Adipocyte (in vitro differentiated cells): ENCODE data around the gene POTEJ.
"Not testable (repeated sequence)": the region's sequence is repeated elsewhere in the genome, so short reads cannot be mapped to it uniquely, and the experiment has no call there.

Experiments used
- DNase-seq: peaks from one replicate; pipeline ENCODE4 v3.0.0-alpha.2; 2015; ENCODE audit warnings: low read depth
- H3K27me3 ChIP-seq: replicated peaks from 2 replicates; pipeline ENCODE4 v1.7.0; 2013; ENCODE audit warnings: mild to moderate bottlenecking, low read length, moderate library complexity; ENCODE audit not compliant: control insufficient read depth, insufficient read depth
- H3K36me3 ChIP-seq: 2 replicates; pipeline ENCODE4 v1.7.0; 2013; ENCODE audit warnings: low read length, mild to moderate bottlenecking, moderate library complexity; ENCODE audit not compliant: control insufficient read depth, insufficient read depth, severe bottlenecking
- H3K4me1 ChIP-seq: 2 replicates; pipeline ENCODE4 v1.7.0; 2013; ENCODE audit warnings: mild to moderate bottlenecking, low read length, moderate library complexity; ENCODE audit not compliant: control insufficient read depth, insufficient read depth
- H3K4me3 ChIP-seq: 2 replicates; pipeline ENCODE4 v1.7.0; 2013; ENCODE audit warnings: mild to moderate bottlenecking, low read length, moderate library complexity
- H3K9ac ChIP-seq: 2 replicates; pipeline ENCODE4 v1.7.0; 2013; ENCODE audit warnings: mild to moderate bottlenecking, low read length, moderate library complexity
- H3K9me3 ChIP-seq: 2 replicates; pipeline ENCODE4 v1.7.0; 2013; ENCODE audit warnings: mild to moderate bottlenecking, low read length, moderate library complexity; ENCODE audit not compliant: control insufficient read depth

Gene POTEJ

DNA sequence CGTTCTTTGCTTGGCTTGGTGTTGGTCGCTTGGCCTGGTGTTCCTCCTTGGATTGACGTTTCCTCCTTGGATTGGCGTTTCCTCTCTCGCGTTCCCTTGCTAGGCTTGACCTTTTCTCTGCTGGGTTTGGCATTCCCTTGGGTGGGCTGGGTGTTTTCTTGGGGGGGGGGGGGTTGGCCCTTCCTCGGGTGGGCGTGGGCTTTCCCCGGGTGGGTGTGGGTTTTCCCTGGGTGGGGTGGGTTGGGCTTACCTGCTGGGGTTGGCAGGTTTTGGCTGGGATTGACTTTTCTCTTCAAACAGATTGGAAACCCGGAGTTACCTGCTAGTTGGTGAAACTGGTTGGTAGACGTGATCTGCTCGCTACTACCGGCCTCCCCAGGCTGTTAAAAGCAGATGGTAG lies at the start of gene POTEJ:
Gene POTEJ, plus strand, starts transcription at position 301 of the 400 bp plus-strand sequence. Its CDS starts 93 bp downstream, at position 394.
- not testable (repeated sequence) for H3K9me3 ChIP-seq, H3K27me3 ChIP-seq, H3K9ac ChIP-seq, H3K36me3 ChIP-seq, DNase-seq, H3K4me1 ChIP-seq, H3K4me3 ChIP-seq

DNA sequence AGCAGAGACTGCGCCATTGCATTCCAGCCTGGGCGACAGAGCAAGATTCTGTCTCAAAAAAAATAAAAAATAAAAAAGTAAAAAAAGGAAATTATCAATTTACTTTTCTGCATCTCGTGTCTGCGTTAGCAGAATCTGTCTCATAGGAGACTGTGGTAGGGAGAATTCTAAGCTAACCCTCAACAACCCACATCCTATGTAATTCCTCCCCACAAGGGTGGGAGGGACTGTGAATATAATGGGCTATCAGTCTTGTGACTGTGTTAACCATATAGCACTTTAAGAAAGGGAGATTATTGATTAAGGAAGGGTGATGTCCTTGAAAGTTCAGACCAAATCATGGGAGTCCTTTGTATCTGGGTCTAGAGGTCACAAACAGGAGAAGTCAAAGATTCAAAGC lies 45.1 kb upstream of the POTEJ start:
- not testable (repeated sequence) for H3K9me3 ChIP-seq, H3K4me3 ChIP-seq, H3K4me1 ChIP-seq

DNA sequence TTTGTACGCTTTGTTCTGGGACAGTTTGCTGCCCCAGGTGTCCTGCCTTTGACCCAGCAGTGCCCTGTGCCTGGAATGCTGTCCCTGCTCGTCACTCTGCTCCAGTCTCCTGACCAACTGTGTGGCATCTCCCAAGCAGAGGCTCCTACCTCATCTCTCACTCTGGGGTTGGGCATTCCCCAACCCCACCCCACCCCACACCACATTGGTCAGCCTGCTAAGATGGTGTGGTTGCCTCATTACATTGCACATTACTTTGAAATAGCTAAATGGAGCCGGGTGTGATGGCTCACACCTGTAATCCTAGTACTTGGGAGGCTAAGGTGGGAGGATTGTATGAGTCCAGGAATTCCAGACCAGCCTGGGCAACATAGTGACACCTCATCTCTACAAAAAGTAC lies 39.3 kb upstream of the POTEJ start:
- H3K9me3 ChIP-seq, H3K9ac ChIP-seq, H3K4me3 ChIP-seq, DNase-seq, H3K36me3 ChIP-seq, H3K27me3 ChIP-seq, H3K4me1 ChIP-seq: not testable (repeated sequence)

More for the DNA sequence above, 45.1 kb upstream of the POTEJ start:
- not testable (repeated sequence) for H3K36me3 ChIP-seq, H3K27me3 ChIP-seq, DNase-seq, H3K9ac ChIP-seq

DNA sequence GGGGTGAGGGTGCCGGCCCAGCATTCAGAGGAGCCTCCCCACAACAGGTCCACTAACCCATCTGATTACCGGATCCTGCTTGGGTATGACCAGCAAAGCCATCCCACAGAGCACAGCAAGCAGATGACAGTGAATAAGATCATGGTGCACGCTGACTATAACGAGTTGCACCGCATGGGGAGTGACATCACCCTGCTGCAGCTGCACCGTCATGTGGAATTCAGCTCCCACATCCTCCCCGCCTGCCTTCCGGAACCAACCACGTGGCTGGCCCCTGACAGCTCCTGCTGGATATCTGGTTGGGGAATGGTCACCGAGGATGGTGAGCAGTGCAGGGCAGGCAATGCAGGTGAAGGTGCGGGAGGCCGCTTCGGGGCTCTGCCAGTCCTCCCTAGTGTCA lies 37.0 kb upstream of the POTEJ start:
- H3K9ac ChIP-seq, H3K27me3 ChIP-seq, DNase-seq, H3K4me3 ChIP-seq, H3K4me1 ChIP-seq, H3K36me3 ChIP-seq, H3K9me3 ChIP-seq: not testable (repeated sequence)

DNA sequence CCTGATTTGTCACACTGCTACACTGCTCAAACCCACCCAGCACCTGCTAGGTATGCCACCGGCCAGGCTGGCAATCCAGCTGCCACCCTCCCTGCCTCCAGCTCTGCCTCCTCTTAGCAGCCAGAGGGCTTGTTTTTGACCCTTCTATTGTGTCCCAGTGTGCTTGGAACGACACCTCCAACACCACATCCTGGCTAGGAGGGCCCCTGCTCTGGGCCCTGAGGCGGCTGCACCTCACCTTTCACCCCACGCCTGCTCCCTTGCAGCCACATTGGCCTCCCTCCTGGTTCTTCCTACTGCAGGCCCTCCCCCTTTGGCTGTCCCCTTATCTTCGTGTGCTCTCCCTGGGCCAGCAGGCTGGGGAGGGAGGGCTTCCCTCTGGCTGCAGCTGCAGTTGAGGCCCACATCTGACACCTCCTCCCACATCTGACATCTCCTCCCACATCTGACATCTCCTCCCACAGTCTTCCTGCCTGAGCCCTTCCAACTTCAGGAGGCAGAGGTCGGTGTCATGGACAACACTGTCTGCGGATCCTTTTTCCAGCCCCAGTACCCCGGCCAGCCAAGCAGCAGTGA lies 34.9 kb upstream of the POTEJ start:
- not testable (repeated sequence) for DNase-seq, H3K4me1 ChIP-seq, H3K27me3 ChIP-seq, H3K36me3 ChIP-seq, H3K9me3 ChIP-seq, H3K4me3 ChIP-seq, H3K9ac ChIP-seq

DNA sequence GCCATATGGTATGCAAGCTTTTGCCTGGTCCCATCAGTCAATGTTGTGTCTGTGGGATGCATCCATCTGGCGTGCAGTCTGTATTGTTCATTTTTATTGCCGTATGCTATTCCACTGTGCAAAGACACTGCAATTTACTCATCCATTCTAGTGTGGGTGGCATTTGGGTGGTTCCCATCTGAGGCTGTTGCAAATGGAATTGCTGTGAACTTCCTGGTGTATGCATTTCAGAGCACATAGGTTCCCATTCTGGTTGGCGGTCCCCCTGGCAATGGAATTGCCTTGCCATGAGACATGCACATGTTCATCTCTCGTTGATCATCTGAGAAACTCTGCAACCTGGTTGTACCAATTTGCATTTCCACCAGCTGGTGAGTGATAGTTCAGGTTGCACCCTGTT lies 33.7 kb upstream of the POTEJ start:
- H3K36me3 ChIP-seq, DNase-seq, H3K27me3 ChIP-seq, H3K9me3 ChIP-seq, H3K4me3 ChIP-seq, H3K9ac ChIP-seq, H3K4me1 ChIP-seq: not testable (repeated sequence)

DNA sequence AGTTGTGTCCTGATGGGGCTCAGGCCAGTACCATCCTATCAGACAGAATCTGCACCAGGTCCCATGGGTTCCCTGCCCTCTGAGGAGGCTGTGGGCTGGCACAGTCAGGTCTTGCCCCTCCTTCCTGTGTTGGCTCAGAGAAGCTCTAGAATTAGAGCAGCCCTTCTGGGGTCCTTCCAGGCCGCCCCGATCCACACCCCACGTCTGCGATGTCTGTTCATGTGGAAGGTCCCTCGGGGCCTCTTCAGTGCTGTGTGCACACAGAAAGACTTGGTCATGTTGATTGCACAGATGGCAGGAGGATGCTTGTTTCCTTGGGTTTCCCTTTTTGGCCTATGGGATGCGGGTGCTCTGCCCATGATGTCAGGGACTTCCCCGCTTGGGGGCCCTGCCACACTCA lies 32.1 kb upstream of the POTEJ start:
- not testable (repeated sequence) for H3K4me3 ChIP-seq, H3K36me3 ChIP-seq, DNase-seq, H3K9ac ChIP-seq, H3K4me1 ChIP-seq, H3K27me3 ChIP-seq, H3K9me3 ChIP-seq

DNA sequence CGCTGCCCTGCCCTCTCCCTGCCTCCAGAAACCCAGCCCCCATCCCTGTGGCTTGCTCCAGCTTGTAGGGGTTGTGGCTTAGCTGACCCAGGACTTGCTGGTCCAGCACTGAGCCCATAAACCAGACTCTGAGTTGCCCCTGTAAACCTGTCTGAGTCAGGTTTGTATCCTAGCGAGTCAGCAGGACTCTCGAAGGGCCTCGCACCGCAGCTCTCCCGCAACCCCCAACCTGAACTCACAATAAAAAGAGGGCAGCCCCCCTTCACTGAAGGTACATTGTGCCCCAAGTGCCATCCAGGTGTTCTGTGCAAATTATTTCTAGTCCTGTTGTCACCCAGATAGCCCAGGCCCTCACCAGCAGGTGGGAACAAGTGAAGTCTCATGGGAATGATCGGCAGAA lies 29.7 kb upstream of the POTEJ start:
- not testable (repeated sequence) for H3K9ac ChIP-seq, H3K27me3 ChIP-seq, DNase-seq, H3K4me1 ChIP-seq, H3K36me3 ChIP-seq, H3K4me3 ChIP-seq, H3K9me3 ChIP-seq

DNA sequence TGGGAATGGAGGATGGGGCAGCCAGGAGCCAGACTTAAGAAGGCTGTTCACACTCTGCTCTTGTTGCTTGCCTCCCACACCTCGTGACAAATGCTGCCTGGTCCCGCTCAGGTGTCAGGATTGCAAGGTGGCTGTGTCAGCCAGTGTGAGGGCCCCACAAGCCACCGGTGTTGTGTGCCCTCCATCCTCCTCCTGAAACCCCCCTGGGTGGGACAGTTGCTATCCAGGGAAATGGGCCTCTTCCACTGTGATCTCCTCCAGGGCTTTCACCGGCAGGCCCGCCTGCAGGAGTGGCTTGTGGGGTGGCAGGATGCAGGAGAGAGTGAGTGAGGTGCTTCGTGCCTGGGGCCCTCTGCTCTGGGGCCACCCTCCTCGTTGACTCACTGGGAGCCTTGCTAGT lies 28.3 kb upstream of the POTEJ start:
- not testable (repeated sequence) for H3K9ac ChIP-seq, H3K9me3 ChIP-seq, H3K4me1 ChIP-seq, H3K27me3 ChIP-seq, H3K36me3 ChIP-seq, DNase-seq, H3K4me3 ChIP-seq

DNA sequence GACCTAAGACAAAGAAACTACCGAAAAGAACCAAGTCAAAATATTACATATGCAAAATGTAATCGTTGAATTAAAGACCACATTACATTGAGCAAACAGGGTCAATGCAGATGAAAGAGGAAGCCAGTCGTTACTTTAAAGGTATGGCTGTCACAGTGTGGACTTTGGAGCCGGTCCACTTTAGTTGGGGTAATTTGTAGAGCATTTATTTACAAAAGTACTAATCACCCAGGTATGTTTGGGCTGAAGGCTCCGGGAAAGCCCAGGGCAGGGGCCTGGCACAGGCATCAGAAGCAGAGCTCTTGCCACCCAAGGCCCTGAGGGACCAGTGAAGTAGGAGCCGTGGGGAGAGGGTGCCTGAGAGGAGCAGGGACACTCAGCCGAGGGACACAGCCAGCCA lies 27.7 kb upstream of the POTEJ start:
- H3K36me3 ChIP-seq, DNase-seq, H3K4me1 ChIP-seq, H3K4me3 ChIP-seq, H3K9me3 ChIP-seq, H3K27me3 ChIP-seq, H3K9ac ChIP-seq: not testable (repeated sequence)

DNA sequence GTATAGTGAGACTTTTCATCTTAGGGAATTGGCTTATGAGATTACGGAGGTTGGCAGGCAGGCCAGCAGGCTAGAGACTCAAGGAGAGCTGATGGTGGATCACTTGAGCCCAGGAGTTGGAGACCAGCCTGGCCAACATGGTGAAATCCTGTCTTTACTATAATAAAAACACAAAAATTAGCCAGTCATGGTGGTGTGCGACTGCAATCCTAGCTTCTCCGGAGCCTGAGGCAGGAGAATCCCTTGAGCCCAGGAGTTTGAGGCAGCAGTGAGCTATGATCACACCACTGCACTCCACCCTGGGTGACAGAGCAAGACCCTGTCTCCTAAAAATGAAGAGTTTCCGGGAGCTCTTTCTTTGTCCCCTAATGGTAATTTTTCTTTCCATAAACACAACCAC lies 26.5 kb upstream of the POTEJ start:
- H3K4me1 ChIP-seq, H3K36me3 ChIP-seq, DNase-seq, H3K4me3 ChIP-seq, H3K9me3 ChIP-seq, H3K27me3 ChIP-seq, H3K9ac ChIP-seq: not testable (repeated sequence)

DNA sequence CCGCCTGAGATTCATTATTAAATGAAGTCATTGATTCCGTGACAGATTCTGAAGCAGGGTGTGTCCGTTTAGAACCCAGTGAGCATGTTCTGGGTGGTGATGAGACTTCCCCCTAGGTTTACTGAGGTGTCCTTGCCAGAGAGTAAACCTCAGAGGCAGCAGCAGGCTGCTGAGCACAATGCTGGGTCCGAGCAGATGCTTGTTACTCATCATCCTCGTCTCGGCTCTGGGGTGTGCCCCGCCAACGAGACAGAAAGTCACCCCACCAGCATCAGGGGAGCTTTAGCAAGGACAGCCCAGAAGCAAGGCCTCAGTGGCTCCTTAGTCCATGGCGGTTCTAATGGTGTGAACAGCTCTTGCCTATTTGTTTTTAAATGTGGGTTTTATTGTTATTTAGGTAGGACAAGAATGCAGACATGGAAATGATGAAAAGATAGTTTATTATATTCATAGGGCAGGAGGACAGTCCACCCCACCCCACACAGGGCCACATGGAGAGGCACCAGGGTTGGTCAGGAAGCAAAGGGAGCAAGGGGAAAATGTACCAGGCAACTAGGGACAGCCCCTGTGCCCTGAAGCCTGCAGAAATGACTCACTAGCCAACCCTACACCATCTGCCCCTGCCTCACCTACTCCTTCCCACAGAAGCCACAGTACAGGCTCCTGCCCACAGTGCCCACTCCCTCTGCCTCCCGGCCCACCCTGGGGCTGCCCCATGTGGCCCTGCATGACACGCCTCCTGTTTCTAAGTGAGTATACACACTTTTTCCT lies 22.4 kb upstream of the POTEJ start:
- not testable (repeated sequence) for DNase-seq, H3K9ac ChIP-seq, H3K36me3 ChIP-seq, H3K4me3 ChIP-seq, H3K27me3 ChIP-seq, H3K4me1 ChIP-seq, H3K9me3 ChIP-seq
